GM19467 (cell line): Measurements from ENCODE around the gene C17orf67.

Source experiments
- ATAC-seq: cut with Tn5 transposase; IDR thresholded peaks from one replicate; pipeline ENCODE4 v1.9.1; 2021; ENCODE audit warnings: mild to moderate bottlenecking, moderate library complexity; ENCODE audit not compliant: unreplicated experiment

Gene C17orf67

GRCh38 chr17:56833809-56834379 lies at the start of gene C17orf67, which contains the start of gene DGKE:
C17orf67 (minus strand) TSS chr17:56833920; CDS start chr17:56815810, 18,110 bp downstream.
DGKE (plus strand) TSS chr17:56834151; CDS start chr17:56834796, 645 bp downstream.
- ATAC-seq, result peak; percentile 63

- ATAC-seq, result no peak
Measured at GRCh38 chr17:56881685-56882295, 48.1 kb upstream of the C17orf67 start.

GRCh38 chr17:56880571-56880970 lies 46.9 kb upstream of the C17orf67 start:
- no peak for ATAC-seq

GRCh38 chr17:56880133-56880532 lies 46.4 kb upstream of the C17orf67 start:
- ATAC-seq, result no peak

GRCh38 chr17:56879280-56879679 lies 45.6 kb upstream of the C17orf67 start:
- ATAC-seq, result no peak

- ATAC-seq, result no peak
Measured at GRCh38 chr17:56876766-56877179, 43.1 kb upstream of the C17orf67 start.

GRCh38 chr17:56870081-56870651 lies 36.4 kb upstream of the C17orf67 start:
- ATAC-seq, result no peak

- no peak for ATAC-seq
Measured at GRCh38 chr17:56868716-56869115, 35.0 kb upstream of the C17orf67 start.

GRCh38 chr17:56867948-56868376 lies 34.2 kb upstream of the C17orf67 start:
- ATAC-seq, result no peak

- ATAC-seq, result no peak
Measured at GRCh38 chr17:56866496-56866895, 32.8 kb upstream of the C17orf67 start.

- ATAC-seq, result no peak
Measured at GRCh38 chr17:56866076-56866475, 32.4 kb upstream of the C17orf67 start.

GRCh38 chr17:56863974-56864373 lies 30.3 kb upstream of the C17orf67 start:
- no peak for ATAC-seq

- ATAC-seq, result no peak
Measured at GRCh38 chr17:56861899-56862298, 28.2 kb upstream of the C17orf67 start.

GRCh38 chr17:56851008-56851407 lies 17.3 kb upstream of the C17orf67 start:
- no peak for ATAC-seq

- ATAC-seq, result no peak
Measured at GRCh38 chr17:56850591-56850990, 16.9 kb upstream of the C17orf67 start.

GRCh38 chr17:56849131-56849530 lies 15.4 kb upstream of the C17orf67 start:
- ATAC-seq, result no peak

- no peak for ATAC-seq
Measured at GRCh38 chr17:56847106-56847505, 13.4 kb upstream of the C17orf67 start.

GRCh38 chr17:56845934-56846333 lies 12.2 kb upstream of the C17orf67 start:
- no peak for ATAC-seq

- ATAC-seq, result no peak
Measured at GRCh38 chr17:56842577-56842976, 8.9 kb upstream of the C17orf67 start.

GRCh38 chr17:56838687-56839086 lies 5.0 kb upstream of the C17orf67 start:
- no peak for ATAC-seq

GRCh38 chr17:56835264-56835585 lies 1.5 kb upstream of the C17orf67 start:
- no peak for ATAC-seq
